IPS-15b (cell line): ENCODE results near the gene GFM2.
A peak's percentile ranks its signal among the peaks of the same experiment; 100 is the strongest.
"Not testable (repeated sequence)": the region's sequence is repeated elsewhere in the genome, so short reads cannot be mapped to it uniquely, and the experiment has no call there.

Experiments
- H3K27me3 ChIP-seq: one replicate; pipeline ENCODE4 v1.6.1; 2013; ENCODE audit warnings: low read length; ENCODE audit not compliant: control insufficient read depth, insufficient read depth
- H3K36me3 ChIP-seq: one replicate; pipeline ENCODE4 v1.6.1; 2013; ENCODE audit warnings: low read length; ENCODE audit not compliant: control insufficient read depth, insufficient read depth
- H3K4me1 ChIP-seq: one replicate; pipeline ENCODE4 v1.6.1; 2013; ENCODE audit warnings: mild to moderate bottlenecking, low read length; ENCODE audit not compliant: control insufficient read depth, insufficient read depth
- H3K4me3 ChIP-seq: one replicate; pipeline ENCODE4 v1.5.1; 2013; ENCODE audit warnings: low read depth, low read length
- H3K9ac ChIP-seq: one replicate; pipeline ENCODE4 v1.6.1; 2013; ENCODE audit warnings: low read depth, mild to moderate bottlenecking, low read length
- H3K9me3 ChIP-seq: one replicate; pipeline ENCODE4 v1.6.1; 2013; ENCODE audit warnings: mild to moderate bottlenecking, low read length; ENCODE audit not compliant: control insufficient read depth, insufficient read depth

GFM2 gene

GRCh38 chr5:74766418-74766848 lies 484 bp downstream of the GFM2 start:
- no peaks in the 10 kb centered on the region for H3K4me1 ChIP-seq
- H3K36me3 ChIP-seq = no peaks in the 10 kb centered on the region

GRCh38 chr5:74765929-74766328 lies 988 bp downstream of the GFM2 start:
- Histone ChIP-seq H3K4me1 (no peaks in the 10 kb centered on the region), H3K4me3 (peak overlapping the region; percentile 99), H3K27me3 (no peaks in the 10 kb centered on the region), H3K9ac (no peak overlapping the region), H3K9me3 (no peaks in the 10 kb centered on the region), H3K36me3 (no peaks in the 10 kb centered on the region)

More at GRCh38 chr5:74766418-74766848, 484 bp downstream of the GFM2 start:
- Histone ChIP-seq H3K9me3 (no peaks in the 10 kb centered on the region), H3K4me3 (peak overlapping the region; percentile 99), H3K27me3 (no peaks in the 10 kb centered on the region), H3K9ac (peak overlapping the region; percentile 66)

- no peak overlapping the region for H3K4me3 ChIP-seq
These were observed 1.7 kb downstream of the GFM2 start for GRCh38 chr5:74765201-74765600.

GRCh38 chr5:74763504-74763903 lies 3.4 kb downstream of the GFM2 start:
- H3K9me3 ChIP-seq = no peaks in the 10 kb centered on the region
- H3K27me3 ChIP-seq = no peaks in the 10 kb centered on the region
- no peak overlapping the region for H3K9ac ChIP-seq
- no peaks in the 10 kb centered on the region for H3K4me1 ChIP-seq
- no peak overlapping the region for H3K4me3 ChIP-seq
- no peaks in the 10 kb centered on the region for H3K36me3 ChIP-seq

More at GRCh38 chr5:74765201-74765600, 1.7 kb downstream of the GFM2 start:
- no peaks in the 10 kb centered on the region for H3K36me3 ChIP-seq
- H3K4me1 ChIP-seq = no peaks in the 10 kb centered on the region
- no peak overlapping the region for H3K9ac ChIP-seq
- no peaks in the 10 kb centered on the region for H3K27me3 ChIP-seq
- H3K9me3 ChIP-seq = no peaks in the 10 kb centered on the region

- no peak overlapping the region for H3K4me3 ChIP-seq
- H3K4me1 ChIP-seq = no peaks in the 10 kb centered on the region
- no peaks in the 10 kb centered on the region for H3K27me3 ChIP-seq
- no peak overlapping the region for H3K9ac ChIP-seq
- H3K36me3 ChIP-seq = peaks cover 3% of the 10 kb centered on the region
- no peaks in the 10 kb centered on the region for H3K9me3 ChIP-seq
These were observed 4.3 kb downstream of the GFM2 start for GRCh38 chr5:74762599-74762998.

- no peak overlapping the region for H3K9ac ChIP-seq
- no peaks in the 10 kb centered on the region for H3K9me3 ChIP-seq
- no peak overlapping the region for H3K4me3 ChIP-seq
- H3K27me3 ChIP-seq = no peaks in the 10 kb centered on the region
- no peaks in the 10 kb centered on the region for H3K4me1 ChIP-seq
- peaks cover 6% of the 10 kb centered on the region for H3K36me3 ChIP-seq
These were observed 5.7 kb downstream of the GFM2 start for GRCh38 chr5:74761241-74761640.

GRCh38 chr5:74748742-74749141 lies 18.2 kb downstream of the GFM2 start:
- not testable (repeated sequence) for H3K9ac ChIP-seq, H3K4me3 ChIP-seq, H3K9me3 ChIP-seq, H3K36me3 ChIP-seq, H3K27me3 ChIP-seq, H3K4me1 ChIP-seq

- no peak overlapping the region for H3K4me3 ChIP-seq
- no peaks in the 10 kb centered on the region for H3K27me3 ChIP-seq
- no peaks in the 10 kb centered on the region for H3K36me3 ChIP-seq
- no peak overlapping the region for H3K9ac ChIP-seq
- H3K4me1 ChIP-seq = no peaks in the 10 kb centered on the region
- H3K9me3 ChIP-seq = no peaks in the 10 kb centered on the region
These were observed 28.5 kb downstream of the GFM2 start for GRCh38 chr5:74738406-74738805.

- Histone ChIP-seq H3K36me3 (no peaks in the 10 kb centered on the region), H3K4me3 (no peak overlapping the region), H3K4me1 (no peaks in the 10 kb centered on the region), H3K9me3 (no peaks in the 10 kb centered on the region), H3K27me3 (no peaks in the 10 kb centered on the region), H3K9ac (no peak overlapping the region)
These were observed 30.2 kb downstream of the GFM2 start for GRCh38 chr5:74736759-74737158.

- no peaks in the 10 kb centered on the region for H3K9me3 ChIP-seq
- no peaks in the 10 kb centered on the region for H3K36me3 ChIP-seq
- no peak overlapping the region for H3K4me3 ChIP-seq
- H3K4me1 ChIP-seq = no peaks in the 10 kb centered on the region
- H3K27me3 ChIP-seq = no peaks in the 10 kb centered on the region
- no peak overlapping the region for H3K9ac ChIP-seq
These were observed 41.6 kb downstream of the GFM2 start for GRCh38 chr5:74725331-74725730.

- Histone ChIP-seq H3K36me3 (no peaks in the 10 kb centered on the region), H3K9ac (no peak overlapping the region), H3K4me1 (no peaks in the 10 kb centered on the region), H3K4me3 (no peak overlapping the region), H3K27me3 (no peaks in the 10 kb centered on the region), H3K9me3 (no peaks in the 10 kb centered on the region)
These were observed 44.6 kb downstream of the GFM2 start for GRCh38 chr5:74722271-74722670.

- Histone ChIP-seq H3K9ac (no peak overlapping the region), H3K36me3 (no peaks in the 10 kb centered on the region), H3K9me3 (no peaks in the 10 kb centered on the region), H3K4me1 (no peaks in the 10 kb centered on the region), H3K27me3 (no peaks in the 10 kb centered on the region), H3K4me3 (no peak overlapping the region)
These were observed 49.3 kb downstream of the GFM2 start for GRCh38 chr5:74717596-74717995.

- H3K9me3 ChIP-seq = no peaks in the 10 kb centered on the region
- H3K36me3 ChIP-seq = no peaks in the 10 kb centered on the region
- no peak overlapping the region for H3K9ac ChIP-seq
- no peaks in the 10 kb centered on the region for H3K27me3 ChIP-seq
- H3K4me3 ChIP-seq = no peak overlapping the region
- H3K4me1 ChIP-seq = no peaks in the 10 kb centered on the region
These were observed 73.7 kb downstream of the GFM2 start for GRCh38 chr5:74693191-74693590.
